ENCODE results near the gene USP28.

DNA sequence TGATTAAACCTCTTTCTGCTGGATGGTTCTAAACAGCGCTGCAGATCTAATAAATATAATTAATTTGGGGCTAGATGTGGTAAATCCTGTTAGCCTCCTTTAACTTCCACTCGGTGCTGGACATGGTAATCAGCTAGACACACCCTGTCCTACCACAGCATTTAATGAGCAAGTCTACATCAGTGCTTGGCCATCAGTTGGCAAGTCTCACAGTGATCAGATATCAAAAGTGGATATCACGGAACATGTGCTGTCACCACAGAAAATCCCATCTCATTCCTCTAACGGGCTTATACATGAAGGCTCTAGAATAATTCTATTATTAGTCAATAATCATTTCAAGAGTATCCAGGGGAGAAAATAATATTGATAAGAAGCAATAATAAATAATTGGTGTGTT, 5.6 kb upstream of the USP28 start:
- TF ChIP-seq, protein P1, sequence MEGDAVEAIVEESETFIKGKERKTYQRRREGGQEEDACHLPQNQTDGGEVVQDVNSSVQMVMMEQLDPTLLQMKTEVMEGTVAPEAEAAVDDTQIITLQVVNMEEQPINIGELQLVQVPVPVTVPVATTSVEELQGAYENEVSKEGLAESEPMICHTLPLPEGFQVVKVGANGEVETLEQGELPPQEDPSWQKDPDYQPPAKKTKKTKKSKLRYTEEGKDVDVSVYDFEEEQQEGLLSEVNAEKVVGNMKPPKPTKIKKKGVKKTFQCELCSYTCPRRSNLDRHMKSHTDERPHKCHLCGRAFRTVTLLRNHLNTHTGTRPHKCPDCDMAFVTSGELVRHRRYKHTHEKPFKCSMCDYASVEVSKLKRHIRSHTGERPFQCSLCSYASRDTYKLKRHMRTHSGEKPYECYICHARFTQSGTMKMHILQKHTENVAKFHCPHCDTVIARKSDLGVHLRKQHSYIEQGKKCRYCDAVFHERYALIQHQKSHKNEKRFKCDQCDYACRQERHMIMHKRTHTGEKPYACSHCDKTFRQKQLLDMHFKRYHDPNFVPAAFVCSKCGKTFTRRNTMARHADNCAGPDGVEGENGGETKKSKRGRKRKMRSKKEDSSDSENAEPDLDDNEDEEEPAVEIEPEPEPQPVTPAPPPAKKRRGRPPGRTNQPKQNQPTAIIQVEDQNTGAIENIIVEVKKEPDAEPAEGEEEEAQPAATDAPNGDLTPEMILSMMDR (IDR thresholded peaks at IDR 0.05), result no peak
- TF ChIP-seq EZH2phosphoT487 (IDR thresholded peaks at IDR 0.05) (no peak), EZH2 (IDR thresholded peaks at IDR 0.05) (no peak)
